ENCODE measurements around the gene DNAJC18. TPM values are rescaled to one million over a fixed set of nuclear protein-coding genes. Genes with fewer than 3 reads are reported as not detected.
A peak's percentile ranks its signal among the peaks of the same experiment; 100 is the strongest.

The DNAJC18 gene
- total and polyA plus RNA-seq, 12 donors: 4.9 to 16.2 (median 8.8) TPM

GRCh38 chr5:139458580-139459407 lies 19.5 kb upstream of the DNAJC18 start:
- H3K4me1 ChIP-seq (replicated peaks in 1 of 2): no peaks in the 10 kb centered on the region
- TF ChIP-seq, protein P1, sequence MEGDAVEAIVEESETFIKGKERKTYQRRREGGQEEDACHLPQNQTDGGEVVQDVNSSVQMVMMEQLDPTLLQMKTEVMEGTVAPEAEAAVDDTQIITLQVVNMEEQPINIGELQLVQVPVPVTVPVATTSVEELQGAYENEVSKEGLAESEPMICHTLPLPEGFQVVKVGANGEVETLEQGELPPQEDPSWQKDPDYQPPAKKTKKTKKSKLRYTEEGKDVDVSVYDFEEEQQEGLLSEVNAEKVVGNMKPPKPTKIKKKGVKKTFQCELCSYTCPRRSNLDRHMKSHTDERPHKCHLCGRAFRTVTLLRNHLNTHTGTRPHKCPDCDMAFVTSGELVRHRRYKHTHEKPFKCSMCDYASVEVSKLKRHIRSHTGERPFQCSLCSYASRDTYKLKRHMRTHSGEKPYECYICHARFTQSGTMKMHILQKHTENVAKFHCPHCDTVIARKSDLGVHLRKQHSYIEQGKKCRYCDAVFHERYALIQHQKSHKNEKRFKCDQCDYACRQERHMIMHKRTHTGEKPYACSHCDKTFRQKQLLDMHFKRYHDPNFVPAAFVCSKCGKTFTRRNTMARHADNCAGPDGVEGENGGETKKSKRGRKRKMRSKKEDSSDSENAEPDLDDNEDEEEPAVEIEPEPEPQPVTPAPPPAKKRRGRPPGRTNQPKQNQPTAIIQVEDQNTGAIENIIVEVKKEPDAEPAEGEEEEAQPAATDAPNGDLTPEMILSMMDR (IDR thresholded peaks at IDR 0.05): no peak
- no peak for TF ChIP-seq POLR2A (IDR thresholded peaks at IDR 0.05)
- H3K27me3 ChIP-seq: no peaks in the 10 kb centered on the region
- peak overlapping the region in 1 of 5 donors; percentile 34 for H3K27ac ChIP-seq
- H3K9me3 ChIP-seq (replicated peaks in 1 of 3): no peaks in the 10 kb centered on the region
- no peak overlapping the region for H3K4me3 ChIP-seq
- intact Hi-C loops (cut with DNase I): no loop called here
- DNase-seq: no peak
- 66 to 68% (median 67%) methylated on average over 8 of the region's 8 CpGs for WGBS, 4 donors
- H3K36me3 ChIP-seq (replicated peaks in 1 of 2): no peaks in the 10 kb centered on the region

DNA sequence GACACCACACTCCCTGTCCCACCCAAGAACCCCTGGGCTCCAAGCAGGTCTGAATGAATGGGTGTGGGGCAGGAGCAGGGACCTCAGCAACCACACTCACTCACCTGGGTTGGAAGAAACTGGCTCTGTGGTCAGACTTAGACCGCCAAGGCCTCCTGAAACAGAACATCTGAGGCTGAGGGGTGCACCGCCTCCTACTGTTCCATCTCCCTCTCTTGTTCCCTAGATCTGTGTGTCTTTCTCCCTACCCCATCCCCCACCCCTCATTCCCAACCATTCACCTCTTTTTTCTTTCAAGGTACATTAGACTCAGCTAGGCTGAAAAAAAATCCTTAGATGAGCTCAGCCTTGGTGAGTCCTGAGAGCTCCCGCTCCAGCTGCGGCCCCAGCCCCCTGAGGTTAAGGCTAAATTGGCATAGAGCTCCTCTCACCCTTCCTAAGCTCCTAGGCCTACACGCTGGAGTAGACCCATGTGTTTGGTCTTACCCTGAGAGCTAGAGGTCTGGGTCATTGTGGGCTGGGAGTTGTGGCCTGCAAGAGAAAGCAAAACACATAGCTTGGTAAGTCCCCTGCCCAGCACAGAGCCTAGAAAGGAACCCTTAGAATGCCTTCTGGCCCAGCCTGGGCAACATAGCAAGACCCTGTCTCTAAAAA lies 18.5 kb upstream of the DNAJC18 start:
- 87 to 95% (median 92%) methylated on average over 5 of the region's 5 CpGs for WGBS, 4 donors
- intact Hi-C loops (cut with DNase I): no loop called here
- Histone ChIP-seq H3K9me3 (replicated peaks in 1 of 3) (no peaks in the 10 kb centered on the region), H3K4me3 (no peak overlapping the region), H3K36me3 (replicated peaks in 1 of 2) (no peaks in the 10 kb centered on the region), H3K4me1 (replicated peaks in 1 of 2) (no peaks in the 10 kb centered on the region), H3K27ac (no peak overlapping the region), H3K27me3 (no peaks in the 10 kb centered on the region)
- no peak for DNase-seq
- TF ChIP-seq, protein P1 (IDR thresholded peaks at IDR 0.05): no peak
- TF ChIP-seq POLR2A (IDR thresholded peaks at IDR 0.05): no peak

GRCh38 chr5:139457241-139457640 lies 17.9 kb upstream of the DNAJC18 start:
- DNase-seq: no peak
- Histone ChIP-seq H3K9me3 (replicated peaks in 1 of 3) (no peaks in the 10 kb centered on the region), H3K4me3 (no peak overlapping the region), H3K27me3 (no peaks in the 10 kb centered on the region), H3K36me3 (replicated peaks in 1 of 2) (no peaks in the 10 kb centered on the region), H3K27ac (no peak overlapping the region), H3K4me1 (replicated peaks in 1 of 2) (no peaks in the 10 kb centered on the region)
- TF ChIP-seq, protein P1 (IDR thresholded peaks at IDR 0.05): no peak
- no peak for TF ChIP-seq POLR2A (IDR thresholded peaks at IDR 0.05)
- 87 to 95% (median 92%) methylated on average over 5 of the region's 5 CpGs for WGBS, 4 donors
- intact Hi-C loops (cut with DNase I): no loop called here

DNA sequence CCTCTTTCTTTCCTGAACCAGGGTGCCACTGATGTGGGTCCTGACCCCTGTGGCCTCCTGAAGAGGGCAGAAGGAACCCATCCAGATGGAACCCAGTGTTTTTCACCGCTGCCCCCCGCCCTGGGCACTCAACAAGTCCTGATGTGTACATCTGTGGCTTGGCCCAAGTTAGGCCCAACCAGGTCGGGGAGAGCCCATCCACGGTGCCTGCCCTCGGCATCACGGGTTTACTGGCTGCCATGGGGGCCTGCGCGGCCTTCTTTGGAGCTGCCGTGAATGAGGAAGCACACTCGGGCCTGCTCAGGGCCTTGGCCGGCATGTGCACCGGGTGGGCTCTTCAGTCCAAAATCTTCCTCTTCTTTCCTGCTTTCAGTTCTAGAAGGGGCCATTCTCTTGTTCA lies 17.5 kb upstream of the DNAJC18 start:
- no peaks in the 10 kb centered on the region for H3K4me1 ChIP-seq (replicated peaks in 1 of 2)
- TF ChIP-seq, protein P1 (IDR thresholded peaks at IDR 0.05): no peak
- TF ChIP-seq POLR2A (IDR thresholded peaks at IDR 0.05): no peak
- 89 to 94% (median 92%) methylated on average over 7 to 12 of the region's 12 CpGs for WGBS, 4 donors
- no peaks in the 10 kb centered on the region for H3K36me3 ChIP-seq (replicated peaks in 1 of 2)
- no peak for DNase-seq
- no peaks in the 10 kb centered on the region for H3K27me3 ChIP-seq
- no peaks in the 10 kb centered on the region for H3K9me3 ChIP-seq (replicated peaks in 1 of 3)
- no peak overlapping the region for H3K4me3 ChIP-seq
- no peak overlapping the region for H3K27ac ChIP-seq
- intact Hi-C loops (cut with DNase I): no loop called here
